ENCODE data around the gene GIMAP5. TPM values are rescaled to one million over a fixed set of nuclear protein-coding genes. Genes with fewer than 3 reads are reported as not detected.
"Not testable (repeated sequence)": the region's sequence is repeated elsewhere in the genome, so short reads cannot be mapped to it uniquely, and the experiment has no call there.

The GIMAP5 gene
- total RNA-seq, 1 donor from 2014 or later = 220 TPM

GRCh38 chr7:150759479-150759878, 22.3 kb downstream of the GIMAP5 start:
- no peak for DNase-seq (ENCODE audit: low spot score)
- H3K27ac Mint-ChIP-seq (ENCODE audit: unreplicated experiment) = no peak overlapping the region
- no peak for TF ChIP-seq CTCF (IDR thresholded peaks at IDR 0.05; ENCODE audit: unreplicated experiment)
- no peak overlapping the region for H3K4me3 Mint-ChIP-seq (ENCODE audit: unreplicated experiment)
- peaks cover 23% of the 10 kb centered on the region for H3K4me1 Mint-ChIP-seq (ENCODE audit: unreplicated experiment)
- no peaks in the 10 kb centered on the region for H3K36me3 Mint-ChIP-seq (ENCODE audit: low read depth, unreplicated experiment)
- H3K27me3 Mint-ChIP-seq (ENCODE audit: unreplicated experiment) = no peaks in the 10 kb centered on the region
- H3K9me3 Mint-ChIP-seq (ENCODE audit: unreplicated experiment) = no peaks in the 10 kb centered on the region

GRCh38 chr7:150766334-150766709, 29.1 kb downstream of the GIMAP5 start:
- no peak for DNase-seq (ENCODE audit: low spot score)
- no peak overlapping the region for H3K4me3 Mint-ChIP-seq (ENCODE audit: unreplicated experiment)
- no peak for TF ChIP-seq CTCF (IDR thresholded peaks at IDR 0.05; ENCODE audit: unreplicated experiment)
- H3K4me1 Mint-ChIP-seq (ENCODE audit: unreplicated experiment) = peaks cover 2% of the 10 kb centered on the region
- no peaks in the 10 kb centered on the region for H3K36me3 Mint-ChIP-seq (ENCODE audit: low read depth, unreplicated experiment)
- H3K9me3 Mint-ChIP-seq (ENCODE audit: unreplicated experiment) = no peaks in the 10 kb centered on the region
- no peak overlapping the region for H3K27ac Mint-ChIP-seq (ENCODE audit: unreplicated experiment)
- no peaks in the 10 kb centered on the region for H3K27me3 Mint-ChIP-seq (ENCODE audit: unreplicated experiment)

- Mint-ChIP-seq H3K27ac (ENCODE audit: unreplicated experiment) (no peak overlapping the region), H3K4me3 (ENCODE audit: unreplicated experiment) (no peak overlapping the region), H3K36me3 (ENCODE audit: low read depth, unreplicated experiment) (no peaks in the 10 kb centered on the region), H3K27me3 (ENCODE audit: unreplicated experiment) (no peaks in the 10 kb centered on the region), H3K4me1 (ENCODE audit: unreplicated experiment) (peaks cover 1% of the 10 kb centered on the region), H3K9me3 (ENCODE audit: unreplicated experiment) (no peaks in the 10 kb centered on the region)
- DNase-seq (ENCODE audit: low spot score) = no peak
- no peak for TF ChIP-seq CTCF (IDR thresholded peaks at IDR 0.05; ENCODE audit: unreplicated experiment)
These were observed 32.5 kb downstream of the GIMAP5 start for GRCh38 chr7:150769768-150770167.

- not testable (repeated sequence) for H3K9me3 Mint-ChIP-seq (ENCODE audit: unreplicated experiment)
These were observed 36.9 kb downstream of the GIMAP5 start for GRCh38 chr7:150774131-150774530.

GRCh38 chr7:150778014-150778737, 41.0 kb downstream of the GIMAP5 start:
- no peak for DNase-seq (ENCODE audit: low spot score)
- Mint-ChIP-seq H3K27me3 (ENCODE audit: unreplicated experiment) (peaks cover 2% of the 10 kb centered on the region), H3K4me1 (ENCODE audit: unreplicated experiment) (peaks cover 7% of the 10 kb centered on the region), H3K9me3 (ENCODE audit: unreplicated experiment) (no peaks in the 10 kb centered on the region), H3K36me3 (ENCODE audit: low read depth, unreplicated experiment) (no peaks in the 10 kb centered on the region), H3K4me3 (ENCODE audit: unreplicated experiment) (no peak overlapping the region), H3K27ac (ENCODE audit: unreplicated experiment) (no peak overlapping the region)
- TF ChIP-seq CTCF (IDR thresholded peaks at IDR 0.05; ENCODE audit: unreplicated experiment) = no peak

More at GRCh38 chr7:150774131-150774530, 36.9 kb downstream of the GIMAP5 start:
- H3K27me3 Mint-ChIP-seq (ENCODE audit: unreplicated experiment); H3K27ac Mint-ChIP-seq (ENCODE audit: unreplicated experiment); DNase-seq (ENCODE audit: low spot score); H3K36me3 Mint-ChIP-seq (ENCODE audit: low read depth, unreplicated experiment); H3K4me1 Mint-ChIP-seq (ENCODE audit: unreplicated experiment): not testable (repeated sequence)
- peak overlapping the region; percentile 12 for H3K4me3 Mint-ChIP-seq (ENCODE audit: unreplicated experiment)
